ENCODE data around the gene KL. TPM values are rescaled to one million over a fixed set of nuclear protein-coding genes. Genes with fewer than 3 reads are reported as not detected.

Gene KL
- total RNA-seq (2014; rRNA removed; shearing (Covaris generic)) = not detected in 2 replicates

DNA sequence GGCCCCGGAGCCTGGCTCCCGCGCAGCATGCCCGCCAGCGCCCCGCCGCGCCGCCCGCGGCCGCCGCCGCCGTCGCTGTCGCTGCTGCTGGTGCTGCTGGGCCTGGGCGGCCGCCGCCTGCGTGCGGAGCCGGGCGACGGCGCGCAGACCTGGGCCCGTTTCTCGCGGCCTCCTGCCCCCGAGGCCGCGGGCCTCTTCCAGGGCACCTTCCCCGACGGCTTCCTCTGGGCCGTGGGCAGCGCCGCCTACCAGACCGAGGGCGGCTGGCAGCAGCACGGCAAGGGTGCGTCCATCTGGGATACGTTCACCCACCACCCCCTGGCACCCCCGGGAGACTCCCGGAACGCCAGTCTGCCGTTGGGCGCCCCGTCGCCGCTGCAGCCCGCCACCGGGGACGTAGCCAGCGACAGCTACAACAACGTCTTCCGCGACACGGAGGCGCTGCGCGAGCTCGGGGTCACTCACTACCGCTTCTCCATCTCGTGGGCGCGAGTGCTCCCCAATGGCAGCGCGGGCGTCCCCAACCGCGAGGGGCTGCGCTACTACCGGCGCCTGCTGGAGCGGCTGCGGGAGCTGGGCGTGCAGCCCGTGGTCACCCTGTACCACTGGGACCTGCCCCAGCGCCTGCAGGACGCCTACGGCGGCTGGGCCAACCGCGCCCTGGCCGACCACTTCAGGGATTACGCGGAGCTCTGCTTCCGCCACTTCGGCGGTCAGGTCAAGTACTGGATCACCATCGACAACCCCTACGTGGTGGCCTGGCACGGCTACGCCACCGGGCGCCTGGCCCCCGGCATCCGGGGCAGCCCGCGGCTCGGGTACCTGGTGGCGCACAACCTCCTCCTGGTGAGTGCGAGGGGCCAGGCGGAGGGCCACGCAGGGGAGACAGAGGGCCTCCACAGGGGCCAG lies at the start of gene KL:
Gene KL, plus strand, starts transcription at position 10 of the 909 bp plus-strand sequence. Its CDS starts 18 bp downstream, at position 28.
- DNase-seq (ENCODE audit: low read depth) = peak; percentile 2

DNA sequence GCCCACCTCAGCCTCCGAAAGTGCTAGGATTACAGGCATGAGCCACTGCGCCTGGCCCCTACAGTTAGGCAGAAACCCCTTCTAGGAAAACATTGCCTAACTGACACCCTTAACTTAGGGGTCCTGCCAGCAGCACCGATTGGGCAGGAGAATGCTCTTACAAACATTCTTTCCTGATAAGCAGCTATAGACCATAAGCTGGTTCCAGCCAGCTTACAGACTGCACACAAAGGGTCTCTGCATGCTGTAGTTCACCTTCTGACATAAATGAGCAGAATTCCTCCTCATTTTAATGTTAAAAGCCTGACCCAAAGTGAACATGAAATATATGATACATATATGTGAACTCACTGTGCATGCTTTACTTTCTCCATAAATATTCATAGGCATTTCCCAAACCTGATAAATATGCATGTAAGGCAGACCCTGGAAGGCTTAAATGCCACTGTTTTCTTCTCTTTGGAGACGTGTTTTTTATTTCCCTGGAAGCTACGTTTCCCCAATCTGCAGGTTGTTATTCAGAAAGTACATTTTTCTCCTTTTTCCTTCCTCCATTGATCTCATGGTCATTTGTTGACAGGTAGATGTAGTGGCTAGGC lies 48.5 kb upstream of the KL start:
- DNase-seq (ENCODE audit: low read depth) = no peak

DNA sequence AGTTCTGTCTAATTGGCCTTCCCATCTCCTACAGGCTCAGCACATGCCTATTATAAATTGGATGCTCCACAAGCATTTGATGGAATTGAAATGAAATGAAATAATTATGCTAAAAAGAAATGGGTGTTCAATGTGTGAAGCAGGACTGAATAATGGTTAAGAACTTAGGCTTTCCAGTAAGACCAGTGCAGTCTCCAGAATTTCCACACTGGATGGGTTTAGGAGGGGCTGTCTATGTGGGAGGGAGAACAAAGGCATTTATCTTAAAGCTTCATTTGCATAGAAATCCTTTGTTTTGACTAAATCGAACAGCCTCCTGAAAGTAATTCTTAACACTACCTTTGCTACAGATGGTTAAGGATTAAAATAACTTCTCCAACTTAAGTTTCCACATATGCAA lies 47.9 kb upstream of the KL start:
- no peak for DNase-seq (ENCODE audit: low read depth)

DNA sequence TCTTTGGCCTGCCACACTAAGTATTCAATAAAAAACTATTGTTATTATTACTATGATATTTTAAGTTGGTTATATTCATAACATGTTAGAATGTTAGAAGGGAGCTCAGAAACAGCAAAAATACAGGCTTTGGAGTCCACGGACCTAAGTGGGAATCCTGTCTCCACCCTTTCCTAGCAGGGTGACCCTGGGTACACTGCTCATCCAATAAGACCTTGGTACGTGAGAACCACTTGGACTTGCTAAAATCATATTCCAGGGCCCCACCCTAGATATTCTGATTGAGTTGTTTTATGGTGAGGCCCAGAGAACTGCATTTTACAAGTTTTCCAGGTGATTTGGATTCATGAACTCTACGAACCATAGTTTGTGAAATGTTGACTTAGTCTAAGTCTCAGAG lies 47.4 kb upstream of the KL start:
- no peak for DNase-seq (ENCODE audit: low read depth)

DNA sequence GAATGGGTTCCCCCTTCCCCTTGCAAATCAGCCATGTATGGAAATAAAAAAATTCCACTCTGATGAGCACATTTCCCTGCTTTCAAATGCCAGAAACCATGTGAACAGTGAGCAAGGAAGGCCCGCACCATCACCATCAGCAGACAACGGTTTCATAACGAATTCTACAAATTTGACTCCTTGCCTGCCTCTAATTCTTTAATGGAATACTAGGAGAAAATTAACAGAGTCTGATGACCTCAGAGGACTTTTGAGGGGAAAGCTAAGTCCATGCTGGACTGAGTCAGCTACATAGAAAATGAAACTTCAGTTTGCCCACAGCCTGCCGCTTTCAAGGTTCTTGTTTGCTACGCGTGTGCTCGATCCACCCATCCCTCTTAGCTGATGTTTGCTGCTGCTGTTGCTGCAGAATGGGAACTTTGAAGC lies 46.7 kb upstream of the KL start:
- DNase-seq (ENCODE audit: low read depth) = peak; percentile 44

DNA sequence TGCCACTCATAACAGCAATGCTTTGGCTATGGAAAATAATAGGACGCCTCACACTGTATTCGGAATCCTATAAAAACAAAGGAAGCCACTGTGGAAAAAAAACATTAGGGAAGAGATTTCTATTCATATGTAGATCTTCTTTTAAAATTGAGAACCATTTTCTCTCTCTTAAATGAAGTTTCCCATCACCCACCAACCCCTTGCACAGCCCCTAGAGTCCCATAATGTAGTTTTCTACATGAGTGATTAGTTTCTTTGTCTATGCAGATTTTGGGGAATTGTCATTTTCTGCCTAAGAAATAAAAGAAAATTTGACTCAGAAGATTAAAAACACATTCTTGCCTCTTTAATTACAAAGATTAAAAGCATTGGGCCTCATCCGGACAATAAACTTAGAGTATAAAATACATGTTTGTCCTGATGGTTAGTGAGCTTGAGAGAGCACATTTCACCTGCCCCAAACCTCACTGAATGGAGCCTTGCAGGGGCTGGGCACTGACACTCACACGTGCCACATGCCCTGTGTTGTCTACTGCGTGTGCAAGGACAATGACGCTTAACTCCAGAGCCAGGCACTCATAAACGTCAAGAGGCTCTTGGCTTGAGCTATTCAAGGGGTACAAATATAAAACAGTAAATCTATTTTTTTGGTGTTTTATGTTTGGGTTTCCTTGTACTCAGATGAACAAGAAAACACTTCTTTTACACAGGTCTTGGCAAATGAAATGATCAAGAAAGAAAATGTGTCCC lies 40.0 kb upstream of the KL start:
- DNase-seq (ENCODE audit: low read depth) = no peak

DNA sequence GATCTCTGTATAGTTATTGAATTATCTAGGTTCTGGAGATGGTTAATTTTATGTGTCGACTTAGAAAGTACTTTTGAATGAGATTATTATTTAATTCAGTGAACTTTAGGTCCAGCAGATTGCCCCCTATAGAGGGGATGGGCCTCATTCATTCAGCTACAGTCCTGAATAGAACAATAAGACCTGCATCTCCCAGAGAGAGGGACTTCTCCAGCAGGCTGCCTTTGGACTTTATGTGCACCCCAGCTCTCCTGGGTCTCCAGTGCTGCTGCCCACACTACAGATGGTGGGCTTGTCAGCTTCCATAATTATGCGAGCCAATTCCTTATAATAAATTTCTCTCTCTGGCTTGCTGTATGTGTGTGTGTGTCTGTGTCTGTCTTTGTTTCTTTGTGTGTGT lies 39.3 kb upstream of the KL start:
- DNase-seq (ENCODE audit: low read depth) = no peak

DNA sequence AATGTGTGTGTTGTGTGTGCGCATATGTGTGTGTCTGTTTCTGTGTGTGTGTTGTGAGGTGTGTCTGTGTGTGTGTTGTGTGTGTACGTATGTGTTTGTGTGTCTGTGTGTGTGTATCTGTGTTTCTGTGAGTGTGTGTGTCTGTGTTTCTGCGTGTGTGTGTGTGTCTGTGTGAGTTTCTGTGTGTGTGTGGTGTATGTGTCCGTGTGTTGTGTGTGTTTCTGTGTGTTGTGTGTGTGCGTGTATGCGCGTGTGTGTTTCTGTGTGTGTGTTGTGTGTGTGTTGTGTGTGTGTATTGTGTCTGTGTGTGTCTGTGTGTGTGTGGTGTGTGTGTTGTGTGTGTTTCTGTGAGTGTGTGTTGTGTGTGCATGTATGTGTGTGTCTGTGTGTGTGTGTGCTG lies 38.9 kb upstream of the KL start:
- DNase-seq (ENCODE audit: low read depth) = no peak

DNA sequence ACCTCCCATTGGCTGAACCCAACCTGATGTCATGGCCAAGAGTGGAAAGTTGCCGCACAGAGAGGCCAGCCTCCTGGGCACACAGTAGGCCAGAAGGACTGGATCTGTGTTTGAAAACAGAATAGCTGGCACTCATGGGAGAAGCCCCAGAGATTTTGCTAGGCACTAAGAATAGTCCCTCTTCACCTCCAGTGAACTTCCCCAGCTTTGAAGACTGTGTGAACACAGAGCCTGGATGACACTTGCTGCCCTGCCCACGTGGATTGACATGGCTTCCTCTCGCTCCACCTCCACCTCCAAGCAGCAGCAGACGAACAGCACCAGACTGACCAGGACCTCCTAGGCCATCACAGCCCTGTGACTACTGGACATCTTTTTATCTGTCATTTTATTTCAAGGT lies 37.9 kb upstream of the KL start:
- DNase-seq (ENCODE audit: low read depth) = no peak

DNA sequence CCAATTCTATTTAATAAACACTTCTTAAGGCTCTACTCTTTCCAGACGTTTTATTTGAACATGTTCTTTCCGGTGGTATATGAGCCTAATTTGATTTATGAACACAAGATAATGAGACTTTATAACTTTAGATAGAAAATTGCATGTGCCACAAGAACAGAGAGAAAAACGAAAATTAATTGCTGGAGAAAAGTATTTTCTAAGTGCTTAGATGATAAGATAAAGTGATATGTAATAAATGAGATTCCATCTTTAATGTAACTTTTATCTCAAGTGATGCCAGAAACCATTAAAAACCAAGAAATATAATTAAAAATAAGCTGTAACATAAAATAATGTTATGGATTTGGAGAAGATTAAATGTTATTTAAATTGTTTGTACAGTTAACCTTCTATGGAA lies 33.2 kb upstream of the KL start:
- DNase-seq (ENCODE audit: low read depth) = no peak

DNA sequence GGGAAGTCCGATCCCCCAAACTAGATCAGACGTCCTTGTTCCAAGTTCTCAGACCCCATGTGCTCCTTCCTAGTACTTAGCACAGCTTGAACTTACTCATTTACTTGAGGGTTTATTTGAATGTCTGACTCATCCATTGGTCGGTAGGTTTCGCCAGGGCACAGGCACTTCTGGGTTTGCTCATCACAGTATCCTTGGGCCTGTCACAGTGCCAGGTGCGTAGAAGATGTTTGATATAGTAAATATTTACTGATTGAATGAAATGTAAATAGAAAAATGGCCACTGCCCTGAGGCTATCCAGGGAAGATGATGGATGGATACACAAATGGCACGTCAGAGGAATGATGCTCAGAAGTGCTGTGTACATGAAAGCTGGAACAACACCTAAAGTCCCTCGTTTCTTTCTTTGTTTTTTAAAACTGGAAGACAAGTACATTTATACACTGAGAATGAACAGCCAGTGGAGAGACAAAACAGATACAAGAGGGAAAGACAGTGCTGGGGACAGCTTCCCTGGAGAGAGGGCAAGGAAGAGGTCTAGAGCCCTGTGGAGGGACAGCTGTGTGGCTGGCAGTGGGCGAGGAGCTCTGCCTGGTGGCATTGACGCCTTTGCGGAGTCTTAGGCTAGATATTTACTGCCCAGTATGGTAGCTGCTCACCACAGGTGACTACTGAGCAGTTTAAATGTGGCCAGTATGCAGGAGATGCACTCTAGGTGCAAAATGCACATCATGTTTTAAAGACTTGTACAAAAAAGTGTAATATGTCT lies 31.2 kb upstream of the KL start:
- DNase-seq (ENCODE audit: low read depth) = peak; percentile 19

DNA sequence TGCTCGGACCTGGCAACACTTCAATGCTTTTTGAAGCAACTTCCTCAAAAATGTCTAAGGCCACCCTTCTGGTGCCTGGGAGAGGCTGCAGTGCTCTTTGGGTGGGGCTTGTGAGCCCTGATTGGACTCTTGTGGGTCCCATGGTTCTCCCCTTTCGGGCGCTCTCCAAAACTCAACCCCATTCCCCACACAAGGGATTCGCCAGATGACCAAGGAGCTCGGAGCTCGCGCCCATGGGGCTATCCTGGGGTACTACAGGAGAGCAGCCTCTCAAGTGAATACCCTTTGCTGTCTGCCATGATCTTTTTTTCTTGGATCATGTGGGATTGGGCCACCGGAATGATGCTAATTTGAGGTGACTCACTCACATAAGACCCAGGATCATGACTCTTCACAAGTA lies 29.7 kb upstream of the KL start:
- DNase-seq (ENCODE audit: low read depth) = no peak

DNA sequence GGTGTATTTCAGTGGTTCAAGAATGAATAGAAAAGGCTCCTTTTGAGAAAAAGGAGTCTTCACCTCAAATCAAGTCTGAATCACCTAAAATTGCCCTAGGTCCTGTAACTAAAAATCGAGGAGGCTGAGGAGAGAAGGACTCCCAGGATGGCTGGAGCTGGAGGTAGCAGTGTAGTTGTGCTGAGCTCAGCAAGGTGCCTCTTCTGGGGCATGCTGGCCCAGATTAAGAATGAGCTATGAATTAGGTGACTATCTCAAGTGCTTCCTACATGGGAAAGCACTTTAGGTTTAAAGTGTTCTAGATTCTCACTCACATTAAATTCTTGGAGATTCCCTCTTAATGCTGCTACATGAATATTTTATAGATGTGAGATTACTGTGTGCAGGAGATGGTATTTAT lies 28.8 kb upstream of the KL start:
- no peak for DNase-seq (ENCODE audit: low read depth)

DNA sequence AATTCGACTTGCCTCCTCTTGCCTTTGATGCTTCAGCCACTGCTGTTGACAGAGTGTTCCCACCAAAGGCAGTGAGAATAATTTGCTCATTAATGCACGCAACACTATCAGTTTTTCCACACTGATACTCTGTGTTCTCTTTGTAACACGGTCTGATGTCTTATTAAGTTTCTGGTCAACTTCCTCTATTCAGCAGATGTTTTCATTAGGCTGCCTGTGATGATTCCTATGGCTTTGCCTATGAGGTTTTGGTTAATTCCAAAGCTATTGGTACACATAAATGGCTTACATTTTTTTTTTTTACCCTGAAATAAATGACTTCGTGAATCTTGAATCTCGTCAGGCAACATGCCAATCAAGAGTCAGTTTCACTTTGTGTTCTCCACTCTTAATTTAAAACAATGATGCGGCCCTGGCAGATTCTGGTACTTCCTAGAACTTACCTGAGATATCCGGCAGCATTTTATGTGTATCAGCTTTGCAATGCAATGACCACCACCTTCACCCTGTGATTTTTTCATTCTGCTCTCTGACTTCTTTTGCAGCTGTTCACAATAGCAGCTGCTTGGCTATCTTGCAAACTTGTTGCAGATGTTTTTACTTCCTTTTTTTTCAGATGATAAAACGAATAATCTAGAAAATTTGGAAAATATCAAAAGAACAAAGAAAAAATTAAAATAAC lies 27.5 kb upstream of the KL start:
- DNase-seq (ENCODE audit: low read depth) = no peak

DNA sequence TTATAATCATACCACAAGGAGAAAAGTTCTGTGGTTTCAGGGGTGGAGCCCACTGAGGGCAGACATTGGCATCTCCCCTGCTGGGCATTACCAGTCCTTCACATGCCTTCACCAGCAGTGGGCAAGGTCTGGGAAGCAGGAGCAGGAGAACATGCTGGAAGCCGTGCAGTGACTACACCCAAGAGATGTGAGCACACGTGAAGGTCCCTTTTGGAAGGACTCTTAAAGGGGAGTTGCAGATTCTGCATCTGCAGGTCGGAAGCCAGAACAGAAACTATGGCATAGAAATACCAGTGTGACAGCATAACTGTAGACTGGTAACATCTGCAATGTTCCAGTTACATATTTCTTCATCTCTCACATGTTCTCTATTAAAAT lies 26.9 kb upstream of the KL start:
- no peak for DNase-seq (ENCODE audit: low read depth)

DNA sequence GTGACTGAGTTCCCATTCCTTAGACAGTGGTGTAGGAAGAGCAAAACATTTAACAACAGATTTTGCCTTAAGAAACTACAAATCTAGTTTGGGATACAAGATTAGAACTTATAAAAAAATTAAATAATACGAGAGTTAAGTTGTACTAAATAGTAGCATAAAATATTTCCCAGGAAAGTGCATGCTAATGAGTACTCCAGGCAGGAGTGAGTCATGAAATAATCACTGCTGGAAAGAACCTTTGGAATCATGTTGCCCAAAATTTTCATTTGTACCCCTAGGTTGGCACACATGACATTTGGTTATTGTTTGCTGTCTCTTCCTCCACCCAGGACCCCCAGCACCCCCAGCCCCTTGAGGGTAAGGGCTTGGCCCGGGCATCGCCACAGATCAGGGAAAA lies 26.3 kb upstream of the KL start:
- no peak for DNase-seq (ENCODE audit: low read depth)

DNA sequence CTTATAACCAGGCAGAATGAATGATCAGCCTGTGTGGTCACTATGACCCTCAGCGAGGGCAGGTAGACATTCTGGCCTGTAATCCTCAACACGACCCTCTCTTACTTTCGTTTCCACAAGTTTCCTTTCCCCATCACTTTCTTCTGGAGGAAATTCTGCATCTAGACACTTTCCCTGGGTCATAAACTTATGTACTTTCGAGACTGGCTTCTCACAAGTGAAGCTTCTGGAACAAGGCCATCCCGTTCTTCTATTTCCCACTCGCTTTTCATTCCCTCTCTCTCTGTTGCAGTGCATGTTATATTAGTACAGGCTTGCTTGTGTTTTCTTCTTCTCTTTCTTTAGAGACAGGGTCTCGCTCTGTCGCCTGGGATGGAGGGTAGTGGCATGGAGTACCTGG lies 23.1 kb upstream of the KL start:
- DNase-seq (ENCODE audit: low read depth) = no peak

DNA sequence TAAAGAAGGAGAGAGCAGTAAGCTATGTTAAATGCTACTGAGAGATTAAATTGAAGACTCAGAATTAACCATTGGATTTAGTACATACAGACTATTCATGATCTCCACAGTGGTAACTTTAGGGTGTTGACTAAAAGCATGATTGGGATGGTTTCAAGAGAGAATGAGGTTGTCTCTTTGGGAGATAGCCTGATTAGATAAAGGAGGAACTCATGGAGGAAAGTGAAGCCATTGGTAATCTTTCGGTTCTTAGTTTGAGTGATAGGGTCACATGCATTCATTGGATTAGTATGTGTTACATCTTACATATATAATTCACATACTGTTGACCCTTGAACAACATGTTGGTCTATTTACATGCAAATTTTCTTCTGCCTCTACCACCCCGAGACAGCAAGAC lies 18.8 kb upstream of the KL start:
- DNase-seq (ENCODE audit: low read depth) = no peak

DNA sequence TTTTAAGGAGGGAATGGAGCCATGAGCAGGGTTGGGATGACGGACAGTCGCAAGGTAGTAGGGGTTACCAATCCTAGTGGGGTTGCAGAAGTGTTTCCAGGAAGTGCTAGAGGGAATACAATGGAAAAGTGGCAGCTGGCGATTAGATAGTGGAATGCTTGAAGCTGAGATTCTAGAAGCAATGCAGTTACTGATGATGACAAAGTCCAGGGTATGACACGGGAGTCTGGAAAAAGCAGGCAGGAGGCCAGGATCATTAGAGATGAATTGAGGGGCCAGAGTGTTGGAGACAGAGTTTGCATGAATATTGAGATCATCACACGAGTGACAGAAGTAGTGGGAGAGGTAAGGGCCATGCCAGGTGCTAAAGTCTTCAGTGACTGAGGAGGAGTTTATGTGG lies 17.3 kb upstream of the KL start:
- DNase-seq (ENCODE audit: low read depth) = no peak

DNA sequence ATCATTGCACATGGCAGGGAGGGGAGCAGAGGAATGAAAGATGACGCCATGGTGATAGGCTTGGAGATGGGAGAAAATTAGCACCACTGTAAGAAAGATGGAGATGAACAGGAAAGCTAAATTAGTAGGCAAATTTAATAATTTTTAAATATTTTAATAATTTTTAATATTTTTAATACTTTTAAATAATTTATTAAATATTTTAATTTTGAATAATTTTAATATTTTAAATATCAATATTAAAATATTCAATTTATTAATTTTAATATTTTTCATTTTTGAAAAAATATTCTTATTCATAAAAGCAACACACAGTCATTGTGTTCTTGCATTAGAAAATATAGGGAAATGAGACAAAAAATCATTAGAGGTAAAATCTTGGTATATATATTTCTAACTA lies 15.9 kb upstream of the KL start:
- DNase-seq (ENCODE audit: low read depth) = no peak

DNA sequence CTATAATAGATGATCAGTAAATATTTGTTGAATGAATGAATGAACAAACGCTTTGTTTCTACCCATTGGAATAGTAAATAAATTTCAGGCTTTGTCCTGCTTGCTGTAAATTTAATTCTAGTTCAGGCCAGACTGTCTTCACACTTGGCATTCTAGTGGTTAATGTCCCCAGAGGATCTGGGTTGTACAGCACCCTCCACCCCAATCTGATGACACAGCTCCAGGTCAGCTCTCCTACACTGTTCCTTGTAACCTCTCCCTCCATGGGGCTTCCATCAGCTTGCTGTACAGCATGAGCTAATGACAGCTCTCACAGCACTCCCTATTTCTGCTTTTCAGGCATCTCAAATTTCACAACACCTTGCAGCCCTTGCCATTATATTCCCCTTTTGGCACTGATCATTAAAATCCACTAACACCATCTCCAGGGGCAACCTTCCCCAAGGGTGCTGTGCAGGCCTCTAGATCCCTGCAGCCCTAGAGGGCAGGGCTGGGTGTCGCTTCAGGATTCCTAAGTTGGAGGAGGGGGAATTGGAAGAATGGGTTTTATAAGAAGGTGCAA lies 12.7 kb upstream of the KL start:
- DNase-seq (ENCODE audit: low read depth) = no peak
